ENCODE results near the gene GALNS. TPM values are rescaled to one million over a fixed set of nuclear protein-coding genes. Genes with fewer than 3 reads are reported as not detected.

The GALNS gene
- total and polyA plus RNA-seq, 2 of the 4 experiments (the other 2 are of a cell fraction), result 7.2 to 32.5 TPM

DNA sequence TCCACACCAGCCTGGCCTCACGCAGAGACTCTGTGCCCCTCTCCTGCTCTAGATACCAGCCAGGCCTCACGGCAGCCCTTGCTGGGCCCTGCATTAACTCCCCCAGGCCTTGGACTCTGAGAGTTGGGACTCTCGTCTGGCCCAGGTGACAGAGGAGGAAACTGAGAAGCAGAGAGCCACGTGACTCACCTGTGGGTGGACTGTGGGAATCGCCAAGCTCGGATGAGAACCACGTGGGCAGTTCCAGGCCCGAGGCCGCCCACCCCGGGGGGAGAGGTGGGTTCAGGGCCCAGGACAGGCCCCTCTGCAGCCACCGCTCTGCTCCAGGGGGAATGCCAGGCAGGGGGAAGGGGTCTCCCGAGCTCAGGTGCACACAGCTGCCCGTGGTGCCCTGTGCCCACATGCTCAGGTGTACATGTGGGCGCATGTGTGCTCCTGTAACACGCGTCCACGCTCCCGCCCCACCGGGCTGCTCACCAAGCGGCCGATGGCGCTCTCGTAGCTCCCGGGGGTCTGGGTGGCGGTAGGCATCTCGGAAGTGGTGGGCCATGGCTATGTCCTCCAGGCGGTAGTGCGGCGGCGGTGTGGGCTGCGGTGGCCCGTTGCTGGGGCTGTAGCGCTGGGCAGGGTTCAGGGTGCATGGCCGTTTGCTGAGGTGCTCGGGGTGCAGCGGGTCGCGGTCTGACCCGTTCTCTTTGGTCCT lies 28.0 kb upstream of the GALNS start:
- intact Hi-C loops (cut with micrococcal nuclease), result no loop called here
- no peak overlapping the region for H2BK20ac ChIP-seq (ENCODE audit: low read depth, low read length)
- H3K9ac ChIP-seq (ENCODE audit: low read depth, low read length), result no peak overlapping the region
- H2AK5ac ChIP-seq (ENCODE audit: low read depth, low read length), result no peak overlapping the region
- H3K27me3 ChIP-seq (ENCODE audit: control insufficient read depth, insufficient read depth, low read length), result peaks cover 19% of the 10 kb centered on the region
- no peak overlapping the region for H2BK120ac ChIP-seq (ENCODE audit: low read depth, low read length)
- CTCF ChIA-PET, result no interaction called here
- H3K27ac ChIP-seq (ENCODE audit: insufficient read depth, low read length), result no peak overlapping the region
- in situ Hi-C loops (cut with MboI; ENCODE audit: low sequenced_read_pairs), result no loop called here
- POLR2A ChIA-PET (ENCODE audit: unreplicated experiment), result no interaction called here
- DNase-seq (no peak), ATAC-seq (ENCODE audit: low read depth) (no peak)
- no TSS peak for BruUV-seq (replicated peaks)
- peaks cover 8% of the 10 kb centered on the region; the same call in 1 of the 2 replicates for H3K4me1 ChIP-seq (ENCODE audit: control insufficient read depth, insufficient read depth, low read length)
- H2AK9ac ChIP-seq (replicated peaks; ENCODE audit: low read depth, low read length, poor library complexity), result no peak overlapping the region
- H4K5ac ChIP-seq (ENCODE audit: low read depth, low read length), result no peak overlapping the region
- H3K14ac ChIP-seq (replicated peaks; ENCODE audit: low read depth, low read length), result no peak overlapping the region
- dilution Hi-C loops (cut with HindIII; ENCODE audit: low sequenced_read_pairs, unreplicated experiment), result no loop called here
- no peak overlapping the region for H3K23ac ChIP-seq (ENCODE audit: low read depth, low read length)
- H3K79me1 ChIP-seq (ENCODE audit: low read depth in 1 of 2, low read length in 2 of 2), result no peaks in the 10 kb centered on the region
- H2BK5ac ChIP-seq (ENCODE audit: low read depth, low read length, poor library complexity, severe bottlenecking), result no peak overlapping the region
- H4K8ac ChIP-seq (ENCODE audit: low read depth in 2 of 2, low read length in 2 of 2), result no peak overlapping the region
- no peaks in the 10 kb centered on the region for H3K36me3 ChIP-seq (ENCODE audit: control insufficient read depth, insufficient read depth, low read length)
- H3K4ac ChIP-seq (ENCODE audit: low read depth, low read length), result no peak overlapping the region
- H3K9me1 ChIP-seq (ENCODE audit: insufficient read depth, low read length), result no peaks in the 10 kb centered on the region
- no peak overlapping the region for H3K4me3 ChIP-seq (ENCODE audit: insufficient read depth, low read depth, low read length)
- H2AFZ ChIP-seq (replicated peaks; ENCODE audit: low read length, poor library complexity), result no peak overlapping the region
- H3K18ac ChIP-seq (ENCODE audit: low read depth, low read length), result no peak overlapping the region
- no peak overlapping the region for H3K56ac ChIP-seq (ENCODE audit: extremely low read depth, insufficient read depth, low read length)
- no peak overlapping the region for H3K4me2 ChIP-seq (ENCODE audit: low read depth, low read length)
- TF ChIP-seq RFX5 (IDR thresholded peaks at IDR 0.05; ENCODE audit: low read depth, low read length), result no peak
- no peak for TF ChIP-seq FOS (IDR thresholded peaks at IDR 0.05; ENCODE audit: low read depth, low read length)
- TF ChIP-seq, protein P1, sequence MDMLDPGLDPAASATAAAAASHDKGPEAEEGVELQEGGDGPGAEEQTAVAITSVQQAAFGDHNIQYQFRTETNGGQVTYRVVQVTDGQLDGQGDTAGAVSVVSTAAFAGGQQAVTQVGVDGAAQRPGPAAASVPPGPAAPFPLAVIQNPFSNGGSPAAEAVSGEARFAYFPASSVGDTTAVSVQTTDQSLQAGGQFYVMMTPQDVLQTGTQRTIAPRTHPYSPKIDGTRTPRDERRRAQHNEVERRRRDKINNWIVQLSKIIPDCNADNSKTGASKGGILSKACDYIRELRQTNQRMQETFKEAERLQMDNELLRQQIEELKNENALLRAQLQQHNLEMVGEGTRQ (IDR thresholded peaks at IDR 0.05; ENCODE audit: low read depth, low read length), result no peak
- no peak for TF ChIP-seq CHD1 (IDR thresholded peaks at IDR 0.05; ENCODE audit: low read depth, low read length)
- no peak for TF ChIP-seq RAD21 (IDR thresholded peaks at IDR 0.05; ENCODE audit: low read length)
- TF ChIP-seq MAZ (IDR thresholded peaks at IDR 0.05; ENCODE audit: borderline replicate concordance, low read depth, low read length), result no peak
- no peak for TF ChIP-seq MAFK (IDR thresholded peaks at IDR 0.05; ENCODE audit: low read depth, low read length)
- TF ChIP-seq, protein P2, sequence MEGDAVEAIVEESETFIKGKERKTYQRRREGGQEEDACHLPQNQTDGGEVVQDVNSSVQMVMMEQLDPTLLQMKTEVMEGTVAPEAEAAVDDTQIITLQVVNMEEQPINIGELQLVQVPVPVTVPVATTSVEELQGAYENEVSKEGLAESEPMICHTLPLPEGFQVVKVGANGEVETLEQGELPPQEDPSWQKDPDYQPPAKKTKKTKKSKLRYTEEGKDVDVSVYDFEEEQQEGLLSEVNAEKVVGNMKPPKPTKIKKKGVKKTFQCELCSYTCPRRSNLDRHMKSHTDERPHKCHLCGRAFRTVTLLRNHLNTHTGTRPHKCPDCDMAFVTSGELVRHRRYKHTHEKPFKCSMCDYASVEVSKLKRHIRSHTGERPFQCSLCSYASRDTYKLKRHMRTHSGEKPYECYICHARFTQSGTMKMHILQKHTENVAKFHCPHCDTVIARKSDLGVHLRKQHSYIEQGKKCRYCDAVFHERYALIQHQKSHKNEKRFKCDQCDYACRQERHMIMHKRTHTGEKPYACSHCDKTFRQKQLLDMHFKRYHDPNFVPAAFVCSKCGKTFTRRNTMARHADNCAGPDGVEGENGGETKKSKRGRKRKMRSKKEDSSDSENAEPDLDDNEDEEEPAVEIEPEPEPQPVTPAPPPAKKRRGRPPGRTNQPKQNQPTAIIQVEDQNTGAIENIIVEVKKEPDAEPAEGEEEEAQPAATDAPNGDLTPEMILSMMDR (conservative IDR thresholded peaks at IDR 0.05; ENCODE audit: low read depth, low read length), result no peak
- TF ChIP-seq BHLHE40 (IDR thresholded peaks at IDR 0.05; ENCODE audit: low read depth, low read length), result no peak
- TF ChIP-seq SMC3 (IDR thresholded peaks at IDR 0.05; ENCODE audit: low read depth, low read length), result no peak
- no peak for TF ChIP-seq MXI1 (IDR thresholded peaks at IDR 0.05; ENCODE audit: borderline replicate concordance, low read depth, low read length)
- TF ChIP-seq RCOR1 (IDR thresholded peaks at IDR 0.05; ENCODE audit: insufficient replicate concordance, low read length), result no peak
- no peak for TF ChIP-seq NFE2L2 (IDR thresholded peaks at IDR 0.05; ENCODE audit: low read depth, low read length)
- TF ChIP-seq, protein P3, sequence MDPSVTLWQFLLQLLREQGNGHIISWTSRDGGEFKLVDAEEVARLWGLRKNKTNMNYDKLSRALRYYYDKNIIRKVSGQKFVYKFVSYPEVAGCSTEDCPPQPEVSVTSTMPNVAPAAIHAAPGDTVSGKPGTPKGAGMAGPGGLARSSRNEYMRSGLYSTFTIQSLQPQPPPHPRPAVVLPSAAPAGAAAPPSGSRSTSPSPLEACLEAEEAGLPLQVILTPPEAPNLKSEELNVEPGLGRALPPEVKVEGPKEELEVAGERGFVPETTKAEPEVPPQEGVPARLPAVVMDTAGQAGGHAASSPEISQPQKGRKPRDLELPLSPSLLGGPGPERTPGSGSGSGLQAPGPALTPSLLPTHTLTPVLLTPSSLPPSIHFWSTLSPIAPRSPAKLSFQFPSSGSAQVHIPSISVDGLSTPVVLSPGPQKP (IDR thresholded peaks at IDR 0.05; ENCODE audit: borderline replicate concordance, low read depth, low read length), result no peak
- no peak for TF ChIP-seq POLR2A (IDR thresholded peaks at IDR 0.05; ENCODE audit: low read depth, low read length)
- TF ChIP-seq CEBPB (IDR thresholded peaks at IDR 0.05; ENCODE audit: low read depth, low read length), result no peak
- H4K20me1 ChIP-seq (ENCODE audit: insufficient read depth, low read length), result no peaks in the 10 kb centered on the region
- WGBS, 2 experiments (ENCODE audit: extremely low coverage in 2 of 2, insufficient read length in 1 of 2), result 93% methylated on average over 30 of the region's 39 CpGs; no CpG with 5 or more reads in 1 of the 2 experiments
- H4K91ac ChIP-seq (ENCODE audit: insufficient read depth, low read depth, low read length), result no peak overlapping the region
- no peak overlapping the region for H2BK15ac ChIP-seq (ENCODE audit: low read depth, low read length)
- H3K9me3 ChIP-seq (ENCODE audit: control insufficient read depth, insufficient read depth, low read length), result peaks cover 4% of the 10 kb centered on the region

Measured in IMR-90 (cell line).